Adrenal gland (tissue), 5 donors: ENCODE results near the gene CCNI.

Experiments
- POLR2A ChIP-seq, 2 donors: fragments of 450-650 bp; IDR thresholded peaks; one replicate each; pipeline ENCODE4 v1.6.1; 2017; ENCODE audit warnings: antibody characterized with exemption in 2 of 2, mild to moderate bottlenecking in 2 of 2, moderate library complexity in 1 of 2
- TF ChIP-seq, protein P1 (sequence below), 6 experiments: fragments of 450-650 bp in 4 of 6; fragments of 200-600 bp in 2 of 6; sonication (generic) in 1 of 6; IDR thresholded peaks; 1 replicate in 5 of 6; 2 replicates in 1 of 6; pipeline versions ENCODE4 v1.5.1 to v1.8.0; 2016 to 2021; ENCODE audit warnings: antibody characterized with exemption in 6 of 6, mild to moderate bottlenecking in 2 of 6, moderate library complexity in 1 of 6
- donor health status: DM: no; HTN: no; CAD: no.

DNA sequence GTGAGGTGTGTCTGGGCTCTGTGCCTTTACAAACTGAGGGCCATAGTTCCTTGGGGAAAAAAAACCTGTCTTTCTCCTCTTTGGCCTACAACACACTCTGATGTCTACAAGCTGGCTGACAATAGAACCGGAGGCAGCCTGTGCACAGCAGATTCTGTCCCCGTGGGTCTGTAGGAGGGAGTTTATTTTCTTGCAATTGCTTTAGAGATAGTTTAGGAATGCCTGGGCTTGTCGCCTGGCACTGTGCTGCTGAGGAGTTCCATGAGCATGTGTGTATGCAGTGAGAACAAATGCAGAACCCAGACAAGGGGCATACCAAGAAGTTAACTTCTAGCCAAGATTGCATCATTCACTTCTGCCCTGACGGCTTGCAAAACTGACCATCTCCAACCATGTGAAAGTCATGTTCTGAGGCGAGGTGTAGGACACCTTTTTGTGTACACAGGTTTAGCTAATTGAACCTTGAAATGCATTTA lies 54.1 kb downstream of the CCNI start:
- no peak for TF ChIP-seq POLR2A (IDR thresholded peaks at IDR 0.05)
- TF ChIP-seq, protein P1, sequence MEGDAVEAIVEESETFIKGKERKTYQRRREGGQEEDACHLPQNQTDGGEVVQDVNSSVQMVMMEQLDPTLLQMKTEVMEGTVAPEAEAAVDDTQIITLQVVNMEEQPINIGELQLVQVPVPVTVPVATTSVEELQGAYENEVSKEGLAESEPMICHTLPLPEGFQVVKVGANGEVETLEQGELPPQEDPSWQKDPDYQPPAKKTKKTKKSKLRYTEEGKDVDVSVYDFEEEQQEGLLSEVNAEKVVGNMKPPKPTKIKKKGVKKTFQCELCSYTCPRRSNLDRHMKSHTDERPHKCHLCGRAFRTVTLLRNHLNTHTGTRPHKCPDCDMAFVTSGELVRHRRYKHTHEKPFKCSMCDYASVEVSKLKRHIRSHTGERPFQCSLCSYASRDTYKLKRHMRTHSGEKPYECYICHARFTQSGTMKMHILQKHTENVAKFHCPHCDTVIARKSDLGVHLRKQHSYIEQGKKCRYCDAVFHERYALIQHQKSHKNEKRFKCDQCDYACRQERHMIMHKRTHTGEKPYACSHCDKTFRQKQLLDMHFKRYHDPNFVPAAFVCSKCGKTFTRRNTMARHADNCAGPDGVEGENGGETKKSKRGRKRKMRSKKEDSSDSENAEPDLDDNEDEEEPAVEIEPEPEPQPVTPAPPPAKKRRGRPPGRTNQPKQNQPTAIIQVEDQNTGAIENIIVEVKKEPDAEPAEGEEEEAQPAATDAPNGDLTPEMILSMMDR (IDR thresholded peaks at IDR 0.05), result no peak
